Liver (tissue), 9 donors: ENCODE measurements around the gene ZNF333. TPM values are rescaled to one million over a fixed set of nuclear protein-coding genes. Genes with fewer than 3 reads are reported as not detected.

Experiments used
- DNase-seq: peaks from one replicate; pipeline ENCODE4 v3.0.0-alpha.2; 2017; ENCODE audit warnings: low spot score
- H3K27ac ChIP-seq, 2 donors: one replicate each; pipeline ENCODE4 v1.7.0; 2013; ENCODE audit warnings: inconsistent platforms in 2 of 2, low read length in 2 of 2, control low read depth in 1 of 2, low read depth in 1 of 2, mild to moderate bottlenecking in 1 of 2
- H3K27me3 ChIP-seq, 4 donors: one replicate each; pipeline versions ENCODE4 v1.6.1 to v1.7.0; 2013; ENCODE audit warnings: low read length in 3 of 4, inconsistent platforms in 1 of 4, mild to moderate bottlenecking in 1 of 4, moderate library complexity in 1 of 4; ENCODE audit not compliant: control insufficient read depth in 4 of 4, insufficient read depth in 4 of 4
- H3K36me3 ChIP-seq, 4 donors: one replicate each; pipeline versions ENCODE4 v1.6.1 to v1.7.0; 2013; ENCODE audit warnings: low read length in 3 of 4, mild to moderate bottlenecking in 3 of 4, low read depth in 1 of 4, moderate library complexity in 1 of 4; ENCODE audit not compliant: control insufficient read depth in 4 of 4, insufficient read depth in 3 of 4
- H3K4me1 ChIP-seq, 4 donors: one replicate each; pipeline versions ENCODE4 v1.6.1 to v1.7.0; 2013; ENCODE audit warnings: low read length in 3 of 4, mild to moderate bottlenecking in 3 of 4, moderate library complexity in 1 of 4; ENCODE audit not compliant: control insufficient read depth in 4 of 4, insufficient read depth in 4 of 4
- H3K4me3 ChIP-seq, 3 donors: one replicate each; pipeline versions ENCODE4 v1.6.1 to v1.7.0; 2013; ENCODE audit warnings: low read length in 3 of 3, control low read depth in 1 of 3, low read depth in 1 of 3, mild to moderate bottlenecking in 1 of 3
- H3K9ac ChIP-seq, 2 donors: one replicate each; pipeline ENCODE4 v1.7.0; 2013; ENCODE audit warnings: low read length in 2 of 2, mild to moderate bottlenecking in 2 of 2, moderate library complexity in 2 of 2, control low read depth in 1 of 2, low read depth in 1 of 2
- H3K9me3 ChIP-seq, 4 donors: one replicate each; pipeline versions ENCODE4 v1.6.1 to v1.7.0; 2013; ENCODE audit warnings: low read length in 3 of 4; ENCODE audit not compliant: control insufficient read depth in 4 of 4
- ATF3 ChIP-seq: IDR thresholded peaks from 2 replicates; pipeline ENCODE4 v1.6.1; 2016; ENCODE audit warnings: antibody characterized with exemption
- CTCF ChIP-seq: fragments of 150-350 bp; IDR thresholded peaks from 2 replicates; pipeline ENCODE4 v1.5.1; 2017; ENCODE audit warnings: improper control_type of control experiment, low read depth, low read length; ENCODE audit not compliant: missing input control
- EGR1 ChIP-seq, 2 donors: IDR thresholded peaks; 2 replicates each; pipeline ENCODE4 v1.6.1; 2016 to 2018; ENCODE audit warnings: antibody characterized with exemption in 2 of 2, low read depth in 2 of 2
- FOXA1 ChIP-seq: IDR thresholded peaks from 2 replicates; pipeline ENCODE4 v1.6.1; 2016; ENCODE audit warnings: antibody characterized with exemption
- FOXA2 ChIP-seq: IDR thresholded peaks from 2 replicates; pipeline ENCODE4 v1.6.1; 2016; ENCODE audit warnings: antibody characterized with exemption
- GABPA ChIP-seq, 2 donors: IDR thresholded peaks in 1 of 2; conservative IDR thresholded peaks in 1 of 2; 2 replicates each; pipeline ENCODE4 v1.6.1; 2016; ENCODE audit warnings: antibody characterized with exemption in 2 of 2, mild to moderate bottlenecking in 1 of 2, moderate library complexity in 1 of 2
- HNF4G ChIP-seq: IDR thresholded peaks from 2 replicates; pipeline ENCODE4 v1.6.1; 2016; ENCODE audit warnings: antibody characterized with exemption
- JUND ChIP-seq, 2 donors: IDR thresholded peaks; 2 replicates each; pipeline ENCODE4 v1.6.1; 2016; ENCODE audit warnings: antibody characterized with exemption in 2 of 2
- MAX ChIP-seq: IDR thresholded peaks from 2 replicates; pipeline ENCODE4 v1.6.1; 2016; ENCODE audit warnings: antibody characterized with exemption
- NR2F2 ChIP-seq: IDR thresholded peaks from 2 replicates; pipeline ENCODE4 v1.6.1; 2016; ENCODE audit warnings: antibody characterized with exemption
- RAD21 ChIP-seq, 2 donors: IDR thresholded peaks; 2 replicates each; pipeline ENCODE4 v1.6.1; 2016; ENCODE audit warnings: antibody characterized with exemption in 2 of 2, mild to moderate bottlenecking in 2 of 2
- REST ChIP-seq: IDR thresholded peaks from 2 replicates; pipeline ENCODE4 v1.6.1; 2016; ENCODE audit warnings: antibody characterized with exemption, mild to moderate bottlenecking
- RXRA ChIP-seq, 2 donors: IDR thresholded peaks; 2 replicates each; pipeline ENCODE4 v1.6.1; 2017 to 2018; ENCODE audit warnings: antibody characterized with exemption in 2 of 2, mild to moderate bottlenecking in 1 of 2
- SP1 ChIP-seq: IDR thresholded peaks from 2 replicates; pipeline ENCODE4 v1.6.1; 2018; ENCODE audit warnings: antibody characterized with exemption, mild to moderate bottlenecking
- TAF1 ChIP-seq: conservative IDR thresholded peaks from 2 replicates; pipeline ENCODE4 v1.6.1; 2016; ENCODE audit warnings: antibody characterized with exemption, mild to moderate bottlenecking
- ZBTB33 ChIP-seq: IDR thresholded peaks from 2 replicates; pipeline ENCODE4 v1.6.1; 2016; ENCODE audit warnings: antibody characterized with exemption
- WGBS: extraction: QIAGEN DNeasy Blood & Tissue Kit; methylation state at CpG from one replicate; pipeline ENCODE4 v1.1.7; 2013; 5-methylcytosine and 5-hydroxymethylcytosine counted together
- polyA plus RNA-seq, 2 donors: library from polyadenylated mRNA; stranded (reverse) in 1 of 2; unstranded in 1 of 2; fragments of 200-250 nt in 1 of 2; fragments of >200 nt in 1 of 2; fragmentation: Nextera tagmentation in 1 of 2; extraction: Ambion mirVana in 1 of 2; gene quantifications; one replicate each; pipeline versions ENCODE4 v1.2.1 to v1.2.3, GENCODE V29; 2013 to 2015
- total RNA-seq, 2 donors: library from RNA; depleted of rRNA; stranded (reverse); fragments of >200 nt; gene quantifications; one replicate each; pipeline ENCODE4 v1.2.3, GENCODE V29; 2014
- donor health status: healthy.
- donor health status: healthy.
- donor health status: healthy.
- donor health status: healthy.
- donor health status: healthy.

The ZNF333 gene
- total and polyA plus RNA-seq, 4 donors = 1.7 to 11.2 (median 3.6) TPM

GRCh38 chr19:14699641-14700040 is 9.8 kb downstream of the ZNF333 start:
- no peaks in the 10 kb centered on the region for H3K4me1 ChIP-seq
- H3K36me3 ChIP-seq = peaks cover 33 to 81% (median 59%) of the 10 kb centered on the region in 4 donors
- no peaks in the 10 kb centered on the region for H3K27me3 ChIP-seq
- no peak for DNase-seq
- no peak overlapping the region for H3K27ac ChIP-seq
- no peak overlapping the region for H3K9ac ChIP-seq
- WGBS = 94% methylated on average over 8 of the region's 8 CpGs
- no peak overlapping the region for H3K4me3 ChIP-seq
- no peak for TF ChIP-seq ATF3
- no peak for TF ChIP-seq ZBTB33
- TF ChIP-seq EGR1 (IDR thresholded peaks at IDR 0.05; ENCODE audit: low read depth in 2 of 2) = no peak
- no peak for TF ChIP-seq HNF4G
- TF ChIP-seq JUND (IDR thresholded peaks at IDR 0.05) = no peak
- no peak for TF ChIP-seq FOXA1
- TF ChIP-seq RXRA (IDR thresholded peaks at IDR 0.05) = no peak
- no peak for TF ChIP-seq NR2F2
- no peak for TF ChIP-seq SP1
- H3K9me3 ChIP-seq = peaks cover 0 to 3% (median 1%) of the 10 kb centered on the region in 4 donors

- Histone ChIP-seq H3K27ac (no peak overlapping the region), H3K4me3 (no peak overlapping the region), H3K9ac (no peak overlapping the region), H3K36me3 (peaks cover 37 to 83% (median 56%) of the 10 kb centered on the region in 4 donors), H3K9me3 (peaks cover 0 to 3% (median 1%) of the 10 kb centered on the region in 4 donors), H3K27me3 (no peaks in the 10 kb centered on the region), H3K4me1 (no peaks in the 10 kb centered on the region)
- TF ChIP-seq EGR1 (IDR thresholded peaks at IDR 0.05; ENCODE audit: low read depth in 2 of 2) (no peak), FOXA2 (no peak), GABPA (IDR thresholded peaks at IDR 0.05 in 1 of 2, conservative IDR thresholded peaks at IDR 0.05 in 1 of 2) (no peak), TAF1 (no peak), ATF3 (no peak), MAX (no peak), NR2F2 (no peak), HNF4G (no peak), FOXA1 (no peak), CTCF (no peak), RAD21 (IDR thresholded peaks at IDR 0.05) (no peak), REST (no peak), RXRA (IDR thresholded peaks at IDR 0.05) (no peak)
- DNase-seq = no peak
- WGBS = 96% methylated on average over 9 of the region's 9 CpGs
Observed at GRCh38 chr19:14700711-14701375, 11.0 kb downstream of the ZNF333 start.
